GM18520 (cell line): ENCODE measurements around the gene PLA2G4E.

Source experiments
- ATAC-seq: cut with Tn5 transposase; IDR thresholded peaks from one replicate; pipeline ENCODE4 v1.9.1; 2021; ENCODE audit not compliant: unreplicated experiment

The PLA2G4E gene

DNA sequence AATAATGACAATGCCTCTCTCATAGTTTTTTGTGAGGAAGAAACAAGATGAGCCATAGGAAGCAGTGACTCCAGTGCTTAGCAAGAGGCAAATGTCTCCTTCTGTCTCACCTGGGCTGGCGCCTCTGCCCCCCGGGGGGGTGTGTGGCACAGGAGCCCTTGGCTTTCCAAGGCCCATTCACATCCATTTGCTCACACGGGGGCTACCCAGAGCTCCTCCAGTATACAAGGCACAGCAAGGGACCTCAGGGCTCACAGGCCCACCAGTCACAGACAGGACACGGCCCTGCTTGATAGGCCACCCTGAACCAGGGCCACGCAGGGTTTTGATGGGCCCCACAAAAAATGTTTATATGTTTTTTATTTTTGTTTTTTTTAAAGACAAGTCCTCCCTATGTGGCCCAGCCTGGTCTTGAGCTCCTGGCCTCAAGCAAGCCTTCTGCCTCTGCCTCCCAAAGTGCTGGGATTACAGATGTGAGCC is 26.6 kb downstream of the PLA2G4E start:
- no peak for ATAC-seq

DNA sequence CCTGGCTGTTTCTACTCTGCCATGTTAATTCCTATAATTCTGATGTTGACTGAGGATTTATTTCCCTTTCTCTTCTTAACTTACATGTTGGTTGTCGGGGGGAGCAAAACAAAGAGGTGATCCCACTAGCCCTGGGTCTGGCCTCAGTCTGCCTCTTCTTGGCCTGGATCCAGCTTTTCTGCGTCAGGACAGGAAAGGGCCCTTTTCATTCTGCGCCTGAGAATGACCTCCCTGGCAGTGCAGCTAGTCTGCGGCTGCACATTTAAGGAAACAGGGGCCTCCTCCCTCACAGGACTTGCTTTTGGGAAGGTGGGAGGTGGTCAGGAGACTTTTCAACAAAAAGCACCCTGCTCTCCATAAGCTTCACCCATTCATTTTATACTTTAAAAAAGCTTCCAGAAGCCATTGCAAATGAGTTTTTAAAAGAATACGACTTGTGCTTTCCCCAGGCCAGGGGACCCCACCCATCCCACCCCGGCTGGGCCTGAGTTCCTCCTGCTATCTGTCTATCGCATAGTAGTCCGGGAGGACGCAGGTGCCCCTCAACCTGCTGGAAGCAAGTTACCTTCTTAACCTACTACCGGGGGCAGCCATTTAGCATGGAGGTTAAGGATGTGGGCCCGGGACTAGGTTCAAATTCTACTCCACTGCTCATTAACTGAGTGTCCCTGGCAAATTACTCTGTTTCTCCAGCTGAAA is 27.2 kb downstream of the PLA2G4E start:
- ATAC-seq, result no peak

DNA sequence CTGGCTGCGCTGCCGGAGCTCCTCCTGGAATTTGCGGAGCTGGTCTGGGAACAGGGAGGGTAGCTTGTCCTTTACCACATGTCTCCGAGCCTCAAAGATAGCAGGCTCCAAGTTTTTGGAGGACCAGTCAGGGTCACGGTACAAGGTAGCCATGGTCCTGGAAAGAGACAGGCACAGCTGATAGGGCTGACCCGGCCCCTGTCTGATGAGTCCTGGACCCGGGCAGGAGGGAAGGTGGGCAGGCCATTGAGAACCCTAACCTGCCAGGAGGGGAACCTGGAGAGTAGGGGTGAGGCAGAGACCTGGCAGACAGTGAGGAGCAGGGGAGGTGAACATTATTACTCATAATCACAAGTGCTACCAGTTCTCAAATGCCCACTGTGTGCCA is 28.0 kb downstream of the PLA2G4E start:
- no peak for ATAC-seq

DNA sequence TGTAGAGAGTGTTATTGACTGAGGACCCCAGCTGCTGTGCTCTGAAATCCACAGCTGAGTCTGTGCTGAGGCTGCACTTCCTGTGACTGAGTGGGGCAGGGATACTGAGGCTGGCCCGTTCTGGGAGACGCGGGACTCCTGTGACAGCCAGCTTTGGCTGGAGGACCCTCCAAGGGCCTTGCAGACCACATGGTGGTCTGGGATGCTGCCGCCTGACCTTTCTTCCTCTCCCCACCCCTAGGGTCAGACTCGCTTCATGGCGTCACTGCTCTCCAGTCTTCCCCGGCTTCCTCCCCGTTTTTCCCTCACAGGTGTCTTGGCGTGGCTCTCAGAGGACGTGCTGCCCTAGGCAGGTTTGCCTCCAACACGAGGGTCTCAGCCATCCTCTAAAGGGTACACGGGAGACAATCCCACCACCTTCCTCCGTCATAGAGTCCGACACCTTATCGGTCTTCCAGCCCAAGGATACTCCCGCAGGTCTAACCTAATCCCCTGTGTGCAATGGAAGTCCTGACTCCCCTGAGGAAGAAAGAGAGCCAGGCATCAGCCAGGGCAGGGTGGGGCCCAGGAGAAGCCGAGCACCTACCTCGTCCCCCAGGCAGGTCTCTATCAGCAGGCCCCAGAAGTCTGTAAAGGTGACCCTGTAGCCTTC is 28.6 kb downstream of the PLA2G4E start:
- no peak for ATAC-seq

DNA sequence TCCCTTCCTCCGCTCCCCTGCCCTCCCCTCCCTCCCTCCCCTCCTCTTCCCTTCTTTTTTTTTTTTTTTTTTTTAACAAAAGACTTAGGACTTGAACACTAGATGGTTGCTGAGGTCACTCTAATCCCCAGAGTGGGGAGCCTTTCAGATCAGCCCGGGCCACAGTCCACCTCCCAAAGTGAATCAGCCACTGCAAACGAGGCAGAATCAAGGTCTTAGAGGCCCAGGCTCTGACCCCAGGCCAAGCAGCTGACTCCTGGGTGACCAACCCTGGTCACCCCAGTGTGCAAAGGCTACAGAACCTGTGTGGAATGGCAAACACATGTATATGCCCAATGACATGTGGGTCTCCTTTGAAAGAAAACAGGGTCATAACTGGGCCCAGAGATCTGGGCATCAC is 30.2 kb downstream of the PLA2G4E start:
- ATAC-seq, result no peak

DNA sequence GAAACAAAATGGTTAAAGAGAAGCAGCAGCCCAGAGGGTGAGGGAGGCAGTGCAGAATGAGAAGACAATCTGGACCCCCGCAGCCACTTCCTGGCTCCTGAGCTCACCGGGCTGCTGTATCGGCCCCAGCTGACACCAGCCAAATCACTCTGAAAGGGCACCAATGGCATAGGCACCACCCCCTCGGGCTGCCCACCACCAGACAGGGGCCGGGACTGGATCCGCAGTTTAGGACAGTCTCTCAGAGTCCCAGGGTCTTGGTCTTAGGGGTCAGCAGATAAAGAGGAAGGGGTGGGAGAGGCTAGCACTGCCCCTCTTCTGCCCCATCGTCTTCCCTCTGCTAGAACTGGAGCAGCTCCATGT is 30.6 kb downstream of the PLA2G4E start:
- no peak for ATAC-seq

DNA sequence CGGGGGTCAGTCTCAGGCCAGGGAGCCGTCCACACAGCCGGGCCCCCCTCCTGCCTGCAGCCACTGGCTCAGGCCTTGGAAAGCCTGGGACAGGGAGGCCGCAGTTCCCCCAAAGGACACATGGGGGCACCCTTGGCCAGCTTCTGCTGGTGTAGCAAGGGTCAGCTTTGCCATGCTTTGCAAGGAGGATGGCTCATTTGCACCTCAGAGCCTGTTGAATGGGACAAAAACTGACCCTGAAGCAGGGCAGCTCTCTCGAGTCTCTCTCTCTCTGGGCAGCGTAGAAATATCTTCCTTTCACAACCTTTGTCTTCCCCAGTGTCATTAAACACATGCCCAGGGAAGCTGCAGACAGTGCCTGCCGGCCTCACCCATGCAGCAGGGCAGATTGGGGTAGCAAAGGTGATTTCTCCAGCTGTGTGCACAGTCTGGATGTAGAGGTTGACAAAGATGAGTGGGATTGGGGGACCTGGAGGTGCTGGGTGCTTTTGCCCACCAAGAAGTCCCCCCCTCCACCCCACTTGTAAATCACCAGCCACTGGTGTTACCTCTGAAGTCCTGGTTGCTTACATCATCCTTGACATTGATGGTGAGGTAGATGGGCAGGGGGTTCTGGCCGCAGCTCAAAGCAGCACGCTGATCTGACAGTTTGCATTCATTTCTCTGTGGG is 31.1 kb downstream of the PLA2G4E start:
- ATAC-seq, result no peak

DNA sequence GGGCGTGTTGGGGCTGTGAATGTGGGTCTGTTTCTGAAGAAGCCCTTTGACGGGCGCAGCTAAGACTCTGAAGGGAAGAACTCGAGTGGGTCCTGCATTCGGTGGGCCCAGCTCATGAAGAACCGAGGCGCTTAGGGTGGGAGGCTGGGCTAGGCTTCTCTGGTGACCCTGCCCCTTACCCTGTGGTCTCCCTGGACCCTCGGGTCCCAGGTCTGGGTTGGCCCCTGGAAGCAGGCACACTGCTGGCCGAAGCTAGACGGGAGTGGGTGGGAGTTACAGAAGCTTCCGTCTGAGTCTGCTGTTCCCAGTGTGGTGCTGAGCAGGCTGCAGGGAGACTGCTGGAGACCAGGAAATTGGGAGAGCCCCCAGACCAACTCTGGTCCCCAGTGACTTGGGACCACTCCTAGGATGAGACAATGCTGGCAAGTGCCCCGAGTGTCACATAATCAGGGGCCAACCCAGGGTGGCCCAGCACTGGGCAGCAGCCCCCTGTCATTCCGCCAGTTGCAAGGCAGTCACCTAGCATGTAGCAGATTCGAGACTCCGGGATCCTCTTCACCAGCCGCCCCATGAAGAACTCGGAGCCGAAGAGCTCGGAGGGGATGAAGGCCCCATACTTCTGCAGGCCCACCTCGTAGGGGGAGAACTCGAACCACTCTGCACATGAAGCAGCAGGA is 31.8 kb downstream of the PLA2G4E start:
- ATAC-seq, result no peak

DNA sequence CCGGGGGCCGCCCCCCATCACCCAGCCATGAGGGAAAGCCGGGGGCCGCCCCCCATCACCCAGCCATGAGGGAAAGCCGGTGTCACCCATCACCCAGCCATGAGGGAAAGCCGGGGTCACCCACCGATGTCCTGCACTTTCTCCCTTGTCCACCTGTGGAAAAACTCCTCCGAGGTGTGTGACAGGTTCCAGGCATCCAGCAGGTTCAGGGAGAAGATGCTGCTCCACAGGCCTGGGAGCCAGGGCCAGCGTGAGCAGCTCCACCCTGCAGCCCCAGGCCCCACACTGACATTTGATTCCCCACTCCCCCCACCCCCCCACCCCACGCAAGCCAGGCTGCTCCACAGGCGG is 32.9 kb downstream of the PLA2G4E start:
- ATAC-seq, result no peak

DNA sequence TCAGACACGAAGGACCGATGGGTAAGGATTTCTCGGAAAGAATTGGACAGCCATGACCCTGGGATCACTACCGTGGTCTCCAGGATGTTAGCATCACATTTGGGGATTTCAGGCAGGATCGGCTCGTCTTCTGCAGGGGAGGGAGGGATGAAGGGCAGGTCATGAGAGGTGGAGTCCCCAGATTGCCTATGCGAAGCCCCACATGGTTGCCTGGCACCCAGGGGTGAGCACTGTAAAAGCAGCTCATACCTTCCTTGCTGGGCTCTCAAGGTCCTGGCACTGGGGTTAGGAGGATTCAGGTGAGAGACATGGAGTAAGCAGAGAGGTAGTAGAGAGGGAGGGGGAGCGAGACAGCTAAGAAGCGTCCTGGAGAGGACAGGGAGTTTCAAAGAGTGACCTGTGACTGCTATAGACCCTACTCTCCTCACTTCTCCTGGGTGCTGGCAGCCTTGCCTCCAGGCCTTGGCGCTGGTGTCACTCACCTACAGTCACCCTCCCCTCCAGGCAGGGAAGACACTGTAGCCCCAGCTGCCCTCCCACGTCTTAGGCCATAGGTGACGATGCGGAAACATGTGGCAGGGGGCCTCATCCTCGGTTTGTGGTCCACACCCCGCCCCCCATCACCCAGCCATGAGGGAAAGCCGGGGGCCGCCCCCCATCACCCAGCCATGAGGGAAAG is 33.5 kb downstream of the PLA2G4E start:
- no peak for ATAC-seq

DNA sequence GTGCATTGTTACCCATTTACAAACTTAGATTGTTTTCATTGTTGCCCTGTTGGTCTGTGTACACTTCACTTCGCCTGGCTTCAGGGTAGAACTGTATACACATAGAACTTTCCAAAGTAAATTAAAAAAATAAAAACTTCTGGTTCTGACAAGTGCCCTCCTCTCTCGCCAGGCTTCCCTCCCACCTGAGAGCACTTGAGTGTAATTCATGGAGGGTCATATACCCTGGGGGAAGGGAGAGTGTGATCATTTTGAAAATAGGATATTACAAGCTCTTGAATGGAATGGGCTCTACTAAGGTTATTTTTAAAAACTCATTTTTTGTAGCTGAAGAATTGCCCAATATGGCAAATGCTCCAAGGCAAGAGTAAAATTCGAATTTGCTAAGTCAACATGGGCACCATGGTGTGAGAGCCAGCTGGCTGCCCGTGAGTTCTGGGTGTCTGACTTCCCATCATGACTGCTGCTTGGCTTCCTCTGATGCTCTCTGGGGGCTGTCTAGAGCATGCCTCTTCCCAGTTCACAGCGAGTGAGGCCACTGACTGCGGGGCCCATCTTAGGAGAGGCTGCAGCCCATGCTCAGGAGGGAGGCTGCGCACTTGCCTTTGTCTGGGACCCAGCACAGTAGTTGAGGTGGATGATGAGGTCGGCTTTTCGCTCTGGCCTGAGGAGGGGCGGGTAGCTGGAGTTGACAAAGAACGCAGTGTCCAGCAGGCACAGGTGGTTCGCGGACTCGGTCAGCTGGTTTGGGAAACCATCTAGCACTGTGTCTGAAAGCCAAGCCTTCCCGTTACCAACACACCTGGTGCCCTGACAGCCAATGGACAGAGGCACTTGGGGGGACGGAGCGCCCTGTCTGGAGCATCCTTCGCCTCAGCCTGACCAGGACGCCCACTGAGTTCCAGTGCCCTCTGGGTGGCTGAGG is 35.3 kb downstream of the PLA2G4E start:
- ATAC-seq, result no peak

DNA sequence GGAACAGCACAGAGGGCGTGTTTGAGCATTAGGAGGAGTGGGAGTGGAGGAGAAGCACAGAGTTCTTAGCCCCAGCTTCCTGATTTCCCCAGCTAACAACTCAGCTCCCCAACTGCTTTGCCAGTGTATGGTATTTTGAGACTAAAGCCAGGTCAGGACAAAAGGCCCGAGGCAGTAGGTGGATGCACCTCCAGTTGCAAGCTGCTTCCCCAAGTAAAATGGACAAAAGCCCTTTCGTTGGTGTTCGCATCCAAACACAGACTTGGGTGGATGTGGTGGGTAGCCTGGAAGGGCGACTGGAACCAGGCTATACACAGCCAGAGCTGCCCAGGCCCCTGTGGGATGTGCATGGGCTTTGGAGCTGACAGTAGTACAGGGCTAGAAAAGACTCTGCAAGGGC is 36.2 kb downstream of the PLA2G4E start:
- no peak for ATAC-seq

DNA sequence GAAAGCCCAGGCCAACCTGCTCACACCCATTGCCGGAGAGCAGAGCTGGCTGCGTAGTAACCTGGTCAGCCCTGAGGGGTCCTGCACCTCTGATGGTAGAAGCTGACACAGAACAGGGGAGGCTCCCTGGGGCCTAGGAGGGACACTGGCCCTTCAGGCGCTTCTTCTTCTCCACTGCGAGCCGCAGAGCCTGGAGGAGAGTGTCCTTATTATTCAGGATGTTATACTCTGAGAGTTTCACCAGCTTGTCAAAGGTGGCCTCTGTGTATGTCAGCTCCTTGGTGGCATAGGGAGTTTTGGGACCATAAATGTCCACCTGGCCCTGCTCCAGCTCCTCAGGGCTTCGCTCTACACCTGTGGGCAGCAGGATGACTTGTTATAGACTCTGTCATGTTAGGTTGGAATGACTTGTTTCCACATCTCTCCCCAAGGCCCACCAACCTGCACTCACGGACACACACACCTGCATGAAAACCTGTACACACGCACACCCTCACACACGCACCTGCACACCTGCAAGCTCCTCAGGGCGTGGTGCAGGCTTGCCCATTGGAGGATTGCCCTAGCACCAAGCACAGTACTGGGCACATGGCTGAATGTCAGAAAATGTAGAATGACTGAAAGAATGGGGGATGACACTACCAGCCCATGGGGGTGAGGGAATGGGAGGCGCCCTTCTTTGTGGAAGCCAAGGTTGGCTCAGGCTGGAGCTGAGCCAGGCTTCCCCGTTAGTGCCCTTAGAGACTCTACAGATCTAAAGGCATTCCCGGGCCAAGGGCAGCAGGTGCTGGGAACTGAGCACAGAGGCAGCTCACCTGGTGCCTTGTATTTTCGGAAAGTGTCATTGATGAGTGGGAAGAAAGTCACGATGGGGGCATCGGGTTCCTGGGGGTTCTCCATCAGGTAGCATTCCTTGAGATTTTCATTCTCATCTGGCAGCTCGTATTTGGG is 36.9 kb downstream of the PLA2G4E start:
- no peak for ATAC-seq

DNA sequence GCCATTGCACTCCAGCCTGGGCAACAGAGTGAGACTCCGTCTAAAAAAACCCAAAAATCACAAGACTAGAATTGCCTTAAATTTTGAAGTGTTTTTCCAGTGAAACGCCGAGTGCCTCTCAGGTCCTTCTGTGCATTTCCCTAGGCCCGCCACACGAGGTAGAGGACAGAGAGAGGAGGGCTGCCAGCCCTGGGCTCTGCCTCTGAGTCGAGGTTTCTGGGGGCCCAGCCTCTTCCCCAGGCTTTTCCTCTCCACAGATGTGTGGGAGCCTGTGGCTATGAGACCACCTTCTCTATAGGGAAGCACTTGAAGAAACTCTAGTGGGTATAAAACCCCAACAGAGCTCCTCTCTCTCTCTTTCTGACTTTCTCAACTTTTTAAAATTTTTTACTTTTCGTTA is 37.6 kb downstream of the PLA2G4E start:
- no peak for ATAC-seq

DNA sequence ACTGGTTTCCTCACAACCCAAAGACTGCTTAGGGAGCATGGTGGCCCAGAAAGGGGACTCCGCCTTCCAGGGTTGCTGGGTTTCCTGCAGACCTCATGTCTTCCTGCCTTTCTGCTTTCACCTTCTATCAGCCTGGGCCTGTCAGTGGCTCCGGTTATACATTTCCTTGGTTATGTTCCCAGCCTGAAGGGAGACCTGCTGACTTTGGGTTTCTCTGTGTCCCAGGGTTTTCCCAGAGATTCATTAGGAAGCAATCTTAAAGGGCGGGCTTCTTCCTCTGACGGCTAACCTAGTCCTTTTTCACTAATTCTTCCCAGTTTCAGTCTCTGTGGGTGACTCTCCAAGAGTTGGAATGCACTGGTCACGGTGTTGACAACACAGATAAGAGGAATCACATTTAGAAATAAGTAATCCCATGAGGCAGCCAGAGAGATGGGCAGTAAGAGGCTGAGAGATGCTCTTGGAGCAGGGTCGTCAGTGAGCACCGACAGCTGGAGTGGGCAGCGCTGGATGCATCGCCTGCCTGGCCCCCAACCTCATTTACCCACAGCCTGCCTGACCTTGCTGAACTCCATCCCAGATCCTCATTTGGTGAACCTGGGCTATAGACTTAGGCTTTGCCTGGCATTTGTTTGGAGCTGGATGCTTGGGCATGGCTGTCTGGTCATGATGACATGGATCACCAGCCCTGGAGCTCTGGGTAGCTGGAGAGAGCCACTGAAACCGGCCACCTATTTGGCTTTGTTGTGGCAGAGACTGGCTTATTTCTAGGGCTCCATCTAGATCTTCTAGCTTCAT is 38.5 kb downstream of the PLA2G4E start:
- no peak for ATAC-seq

DNA sequence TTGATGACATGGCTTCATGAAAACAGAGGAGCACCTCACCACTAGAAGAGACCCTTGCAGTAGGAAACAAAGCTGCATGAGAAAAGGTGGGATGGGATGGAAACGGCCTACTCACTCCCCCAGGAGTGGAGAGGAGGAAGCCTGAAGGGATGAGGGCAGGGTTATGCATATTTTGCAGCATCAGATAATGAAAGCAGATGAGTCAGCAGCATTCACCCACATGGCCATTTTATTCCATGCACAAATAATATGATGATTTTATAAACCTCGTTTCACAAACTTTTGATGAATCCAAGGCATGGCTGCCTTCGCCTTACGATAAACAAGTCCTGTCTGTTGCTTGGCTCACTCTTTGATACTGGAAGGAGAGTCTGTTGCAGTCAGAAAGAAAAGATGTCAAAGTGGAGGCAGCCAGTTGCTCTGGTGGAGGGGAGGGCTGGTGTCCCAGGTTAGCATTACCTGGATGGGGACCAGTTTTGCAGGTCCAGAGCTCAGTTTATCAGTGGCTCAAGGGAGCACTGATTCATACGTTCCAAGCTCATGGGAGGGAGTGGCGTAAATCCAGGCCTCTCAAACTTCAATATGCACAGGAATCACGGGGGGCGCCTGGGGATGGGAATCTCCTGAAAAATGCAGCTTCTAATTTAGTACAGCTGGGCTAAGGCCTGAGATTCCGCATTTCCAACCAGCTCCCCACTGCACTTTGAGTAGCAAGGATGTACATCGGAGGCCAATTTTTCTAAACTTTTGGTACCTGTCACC is 39.3 kb downstream of the PLA2G4E start:
- ATAC-seq, result no peak

DNA sequence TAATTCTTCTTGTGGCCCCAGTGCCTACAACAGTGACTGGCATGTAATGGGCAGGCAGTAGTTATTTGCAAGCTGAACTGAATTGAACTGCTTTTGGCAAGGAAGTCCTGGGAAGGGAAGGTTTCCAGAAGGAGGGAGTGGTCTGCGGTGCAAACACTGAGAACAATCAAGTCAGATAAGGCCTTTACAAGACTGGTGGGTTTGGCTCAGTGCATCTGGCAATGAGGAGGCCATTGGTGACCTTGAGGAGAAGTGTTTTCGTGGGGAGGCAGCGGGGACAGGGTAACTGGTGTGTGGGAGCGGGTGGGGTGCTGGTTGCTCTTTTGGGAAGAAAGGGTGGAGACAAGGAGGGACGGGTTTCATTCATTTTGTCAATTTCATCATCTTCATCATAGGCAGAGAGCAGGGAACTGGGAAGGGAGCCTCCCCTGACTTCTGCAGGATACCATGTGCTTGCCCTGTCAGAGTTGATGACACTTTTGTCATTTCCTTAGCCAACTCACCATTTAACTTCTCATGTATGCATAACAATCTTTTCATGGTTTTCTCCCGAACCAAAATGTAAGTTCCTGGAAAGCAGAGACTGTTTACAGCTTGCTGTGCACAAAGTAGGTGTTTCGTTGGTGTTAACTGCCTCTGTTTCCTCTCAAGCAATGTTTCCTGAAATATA is 40.1 kb downstream of the PLA2G4E start:
- no peak for ATAC-seq
